GM04504 (cell line): ENCODE measurements around the gene CHRNA1.
"Not testable (repeated sequence)": the region's sequence is repeated elsewhere in the genome, so short reads cannot be mapped to it uniquely, and the experiment has no call there.

ENCODE experiments used
- DNase-seq: peaks from one replicate; pipeline ENCODE4 v3.0.0-alpha.2; 2012; ENCODE audit warnings: low read depth

Gene CHRNA1

DNA sequence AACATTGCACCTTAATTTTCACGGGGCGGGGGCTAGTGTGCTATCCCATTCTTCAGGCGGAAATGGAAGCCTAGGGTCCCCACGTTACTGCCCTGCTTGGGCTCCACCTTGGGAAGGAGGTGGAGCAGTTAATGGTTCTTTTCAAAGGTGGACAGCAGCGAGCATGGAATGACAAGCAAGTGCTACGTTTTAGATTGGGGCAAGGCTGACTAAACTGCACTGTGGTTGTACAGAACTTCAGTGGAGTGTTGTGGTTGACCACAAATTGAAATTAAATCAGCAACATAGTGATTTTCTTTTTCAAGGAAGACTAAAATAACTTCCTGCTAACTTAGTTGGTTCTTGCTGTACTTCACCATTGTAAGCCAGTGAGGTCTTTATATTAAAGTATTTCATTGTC is 47.0 kb downstream of the CHRNA1 start:
- DNase-seq, result peak; percentile 18

DNA sequence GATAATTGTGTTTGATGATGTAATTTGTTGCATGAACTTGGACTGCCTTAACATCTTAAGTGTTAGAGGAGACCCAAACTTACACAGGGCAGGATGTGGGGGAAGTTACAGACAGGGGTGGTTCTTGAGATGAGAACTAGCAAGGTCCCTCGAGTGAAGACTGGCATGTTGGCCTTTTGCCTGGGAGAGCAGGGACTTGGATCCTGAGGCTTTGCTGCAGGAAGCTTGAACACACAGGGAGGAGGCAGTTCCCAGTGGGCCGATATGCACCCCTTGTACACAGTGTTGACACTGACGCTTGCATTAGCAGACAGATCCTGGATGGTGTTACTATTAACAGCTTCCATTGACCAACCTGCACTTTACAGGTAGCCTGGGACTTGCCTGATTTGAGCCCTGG is 47.5 kb downstream of the CHRNA1 start:
- no peak for DNase-seq

DNA sequence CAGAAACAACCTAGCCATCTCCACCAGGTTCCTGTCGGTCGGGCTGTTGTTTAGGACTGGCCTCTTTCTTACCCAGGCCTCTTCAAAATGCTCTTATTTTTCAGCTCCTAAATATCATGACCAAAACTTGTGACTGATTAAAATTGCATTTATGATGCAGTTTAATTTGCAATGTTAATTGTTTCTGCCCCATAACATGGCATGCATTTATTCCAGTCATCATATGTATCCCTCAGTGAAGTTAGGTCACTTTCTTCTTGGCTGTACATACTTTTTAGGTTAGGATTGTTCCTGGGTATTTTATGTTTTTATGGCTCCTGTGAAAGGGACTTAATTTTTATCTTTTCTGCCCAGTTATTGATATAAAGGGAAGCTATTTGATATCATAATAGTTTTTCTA is 50.6 kb downstream of the CHRNA1 start:
- DNase-seq, result no peak

DNA sequence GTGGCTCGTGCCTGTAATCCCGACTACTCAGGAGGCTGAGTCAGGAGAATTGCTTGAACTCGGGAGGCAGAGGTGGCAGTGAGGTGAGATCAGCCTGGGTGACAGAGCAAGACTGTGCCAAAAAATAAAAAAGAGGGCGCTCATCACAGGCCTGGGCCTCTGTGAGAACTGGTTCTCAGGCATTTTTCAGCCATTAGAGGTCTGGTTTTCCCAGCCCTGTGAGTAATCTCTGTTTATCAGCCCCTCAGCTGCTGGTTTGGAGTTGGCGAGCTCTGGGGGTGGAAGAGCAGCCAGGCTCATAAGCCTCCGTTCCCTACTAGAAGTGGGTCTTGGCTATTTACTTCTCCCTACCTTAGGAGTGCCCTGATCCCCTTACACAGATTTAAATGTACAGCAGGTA is 53.1 kb downstream of the CHRNA1 start:
- DNase-seq, result no peak

DNA sequence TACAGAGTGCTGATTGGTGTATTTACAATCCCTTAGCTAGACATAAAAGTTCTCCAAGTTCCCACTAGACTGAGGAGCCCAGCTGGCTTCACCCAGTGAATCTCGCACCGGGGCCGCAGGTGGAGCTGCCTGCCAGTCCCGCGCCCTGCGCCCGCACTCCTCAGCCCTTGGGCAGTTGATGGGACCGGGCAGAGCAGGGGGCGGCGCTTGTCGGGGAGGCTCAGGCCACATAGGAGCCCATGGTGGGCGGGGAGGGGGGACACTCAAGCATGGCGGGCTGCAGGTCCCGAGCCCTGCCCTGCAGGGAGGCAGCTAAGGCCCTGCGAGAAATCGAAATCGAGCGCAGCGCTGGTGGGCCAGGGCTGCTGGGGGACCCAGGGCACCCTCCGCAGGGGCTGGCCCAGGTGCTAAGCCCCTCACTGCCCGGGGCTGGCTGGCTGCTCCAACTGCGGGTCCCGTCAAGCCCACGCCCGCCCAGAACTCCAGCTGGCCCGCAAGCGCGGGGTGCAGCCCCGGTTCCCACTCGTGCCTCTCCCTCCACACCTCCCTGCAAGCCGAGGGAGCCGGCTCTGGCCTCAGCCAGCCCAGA is 54.8 kb downstream of the CHRNA1 start:
- not testable (repeated sequence) for DNase-seq

DNA sequence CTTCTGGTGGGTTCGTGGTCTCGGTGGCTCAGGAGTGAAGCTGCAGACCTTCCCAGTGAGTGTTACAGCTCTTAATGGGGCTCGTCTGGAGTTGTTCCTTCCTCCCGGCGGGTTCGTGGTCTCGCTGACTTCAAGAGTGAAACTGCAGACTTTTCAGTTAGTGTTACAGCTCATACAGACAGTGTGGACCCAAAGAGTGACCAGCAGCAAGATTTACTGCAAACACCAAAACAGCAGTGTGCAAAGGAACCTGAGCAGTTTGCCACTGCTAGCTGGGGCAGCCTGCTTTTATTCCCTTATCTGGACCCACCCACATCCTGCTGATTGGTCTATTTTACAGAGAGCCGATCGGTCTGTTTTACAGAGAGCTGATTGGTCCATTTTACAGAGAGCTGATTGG is 55.6 kb downstream of the CHRNA1 start:
- DNase-seq, result no peak

DNA sequence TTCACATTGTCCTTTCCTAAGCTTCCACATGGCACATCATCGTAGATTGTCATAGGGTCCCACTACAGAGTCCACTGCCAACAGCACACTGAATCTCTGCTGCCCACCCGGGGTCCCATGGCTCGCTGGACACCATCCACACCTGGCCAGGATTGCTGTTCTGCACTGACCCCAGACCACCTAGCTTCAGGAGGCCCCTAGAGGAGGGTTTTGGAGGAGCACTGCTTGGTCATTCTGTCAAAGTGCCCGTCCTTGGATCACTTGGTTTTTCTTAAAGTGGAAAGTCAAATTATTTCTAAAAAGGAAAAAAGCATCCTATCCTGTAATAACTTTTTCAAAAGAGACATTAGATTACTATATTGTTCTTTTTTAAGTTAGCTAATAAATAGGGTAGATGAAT is 59.0 kb downstream of the CHRNA1 start:
- no peak for DNase-seq

DNA sequence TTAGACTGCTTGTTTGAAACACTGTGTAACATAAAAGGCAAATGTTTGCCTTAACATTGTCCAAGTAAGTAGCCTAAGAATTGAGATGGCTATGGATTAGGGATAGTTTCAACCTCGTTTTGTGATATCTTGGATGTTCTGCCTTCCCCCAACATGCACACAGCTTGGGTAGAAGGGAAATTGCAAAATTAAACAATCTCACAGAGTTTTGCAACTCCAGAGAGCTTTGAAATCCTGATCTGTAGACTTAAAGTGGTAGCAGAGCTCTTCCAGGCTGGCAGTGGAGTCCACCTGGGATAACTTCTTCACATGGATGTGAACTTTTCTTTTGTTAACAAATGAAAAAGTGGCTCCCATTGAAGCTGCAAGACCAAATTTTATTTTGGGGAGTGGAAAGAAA is 59.6 kb downstream of the CHRNA1 start:
- no peak for DNase-seq

DNA sequence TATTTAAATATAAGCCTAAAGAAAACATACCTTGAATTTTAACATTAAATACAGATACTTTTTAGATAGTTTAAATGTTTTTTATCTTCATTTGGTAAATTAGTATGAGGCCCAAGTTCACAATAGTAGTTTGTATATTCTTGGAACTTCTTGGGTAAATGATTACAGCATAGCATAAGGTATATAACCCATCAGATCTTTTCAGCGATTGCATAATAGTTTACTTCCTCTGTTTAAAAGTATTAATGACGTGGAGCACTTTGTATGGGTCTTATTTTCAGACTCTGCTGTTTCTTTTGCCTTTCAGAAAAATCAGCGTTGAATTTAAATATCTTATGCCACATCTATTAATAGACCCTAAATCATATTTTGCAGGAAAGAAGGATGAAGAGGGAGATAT is 60.2 kb downstream of the CHRNA1 start:
- DNase-seq, result no peak

DNA sequence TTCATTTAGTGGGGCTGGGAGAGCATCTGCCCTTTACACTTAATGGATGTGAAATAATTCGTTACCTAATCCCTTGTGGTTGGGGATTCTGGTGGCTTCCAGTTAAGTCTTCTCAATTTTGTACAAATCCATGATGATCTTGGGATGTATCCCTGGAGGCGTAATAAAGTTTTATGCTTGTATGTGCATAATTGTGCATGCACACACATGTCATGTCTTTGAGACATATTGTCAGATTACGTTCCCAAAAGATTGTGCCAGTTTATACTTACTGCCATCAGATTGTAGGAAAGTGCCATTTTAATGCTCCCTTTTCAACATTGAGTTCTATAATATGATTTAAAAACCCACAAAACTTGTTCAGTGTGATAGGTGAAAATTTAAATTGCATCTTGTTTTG is 60.8 kb downstream of the CHRNA1 start:
- DNase-seq, result no peak

DNA sequence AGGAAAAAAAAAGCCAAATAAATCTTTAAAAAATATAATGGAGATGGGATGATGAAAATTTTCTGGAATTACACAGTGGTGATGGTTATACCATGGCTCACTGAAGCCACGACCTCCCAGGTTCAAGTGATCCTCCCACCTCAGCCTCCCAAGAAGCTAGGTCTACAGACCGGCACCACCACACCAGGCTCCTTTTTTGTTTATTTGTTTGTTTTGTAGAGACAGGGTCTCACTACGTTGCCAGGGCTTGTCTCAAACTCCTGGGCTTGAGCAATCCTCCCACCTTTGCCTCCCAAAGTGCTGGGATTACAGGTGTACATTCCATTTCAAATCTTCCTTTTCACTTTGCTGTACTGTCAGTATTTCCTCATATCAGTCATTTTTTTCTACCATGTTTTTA is 61.7 kb downstream of the CHRNA1 start:
- DNase-seq, result no peak

DNA sequence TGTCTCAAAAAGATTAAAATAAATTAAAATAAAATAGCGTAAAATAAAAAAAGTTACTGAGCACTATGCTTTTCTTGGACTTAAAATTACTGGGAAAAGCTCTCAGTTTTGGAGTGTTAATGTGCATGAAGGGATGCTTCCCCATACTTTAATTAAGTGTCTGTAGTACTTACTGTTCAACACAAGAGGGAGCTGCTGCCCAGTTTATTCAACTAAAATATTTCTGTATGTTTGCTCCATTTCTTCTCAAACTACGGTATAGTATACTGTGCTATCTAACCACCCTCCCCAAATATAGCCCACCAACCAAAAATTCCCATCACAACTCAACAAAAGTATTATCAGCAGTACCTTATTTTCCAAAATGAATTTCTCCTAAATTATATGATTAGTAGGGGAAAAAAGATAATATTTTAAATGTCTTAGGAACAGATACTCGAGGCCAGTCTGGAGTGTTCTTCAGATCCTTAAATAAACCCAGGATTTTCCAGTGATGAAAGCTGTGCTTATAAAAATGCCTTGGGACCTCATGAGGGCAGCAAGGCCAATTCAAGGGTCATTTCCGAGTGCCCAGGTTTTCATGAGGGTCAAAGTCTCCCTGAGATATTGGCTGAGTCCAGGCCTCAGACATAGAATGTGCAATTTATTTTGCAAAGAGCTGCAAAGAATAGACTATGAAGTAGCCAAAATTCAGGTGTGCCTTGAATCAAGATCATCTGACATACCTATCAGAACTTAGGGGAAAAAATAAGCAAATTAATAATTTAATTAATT is 64.1 kb downstream of the CHRNA1 start:
- peak; percentile 28 for DNase-seq
